Measurements from ENCODE around the gene ERVW-1.

DNA sequence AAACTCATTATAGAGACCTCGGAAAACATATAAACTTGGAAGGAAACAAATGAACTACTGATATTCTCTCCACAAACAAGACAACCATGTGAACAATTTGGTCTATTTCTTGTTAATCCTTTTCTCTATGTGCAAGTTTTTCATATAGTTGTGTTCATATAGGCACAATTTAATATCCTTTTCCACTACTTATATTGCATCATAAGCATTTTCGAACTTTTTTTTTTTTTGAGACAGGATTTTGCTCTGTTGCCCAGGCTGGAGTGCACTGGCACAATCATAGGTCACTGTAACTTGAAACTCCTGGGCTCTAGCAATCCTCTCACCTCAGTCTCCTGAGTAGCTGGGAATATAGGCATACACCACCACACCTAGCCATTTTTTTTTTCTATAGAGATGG lies 45.4 kb upstream of the ERVW-1 start:
- no peak for TF ChIP-seq EZH2 (optimal IDR thresholded peaks at IDR 0.05; ENCODE audit: low read depth, low read length)
- TF ChIP-seq, protein P1, sequence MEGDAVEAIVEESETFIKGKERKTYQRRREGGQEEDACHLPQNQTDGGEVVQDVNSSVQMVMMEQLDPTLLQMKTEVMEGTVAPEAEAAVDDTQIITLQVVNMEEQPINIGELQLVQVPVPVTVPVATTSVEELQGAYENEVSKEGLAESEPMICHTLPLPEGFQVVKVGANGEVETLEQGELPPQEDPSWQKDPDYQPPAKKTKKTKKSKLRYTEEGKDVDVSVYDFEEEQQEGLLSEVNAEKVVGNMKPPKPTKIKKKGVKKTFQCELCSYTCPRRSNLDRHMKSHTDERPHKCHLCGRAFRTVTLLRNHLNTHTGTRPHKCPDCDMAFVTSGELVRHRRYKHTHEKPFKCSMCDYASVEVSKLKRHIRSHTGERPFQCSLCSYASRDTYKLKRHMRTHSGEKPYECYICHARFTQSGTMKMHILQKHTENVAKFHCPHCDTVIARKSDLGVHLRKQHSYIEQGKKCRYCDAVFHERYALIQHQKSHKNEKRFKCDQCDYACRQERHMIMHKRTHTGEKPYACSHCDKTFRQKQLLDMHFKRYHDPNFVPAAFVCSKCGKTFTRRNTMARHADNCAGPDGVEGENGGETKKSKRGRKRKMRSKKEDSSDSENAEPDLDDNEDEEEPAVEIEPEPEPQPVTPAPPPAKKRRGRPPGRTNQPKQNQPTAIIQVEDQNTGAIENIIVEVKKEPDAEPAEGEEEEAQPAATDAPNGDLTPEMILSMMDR (IDR thresholded peaks at IDR 0.05; ENCODE audit: low read length): no peak
